IPS-20b (cell line): ENCODE measurements around the gene PAXX.

Experiments
- H3K27ac ChIP-seq: one replicate; pipeline ENCODE4 v1.5.1; 2013; ENCODE audit warnings: low read length
- H3K27me3 ChIP-seq: 2 replicates; pipeline ENCODE4 v1.6.1; 2013; ENCODE audit warnings: mild to moderate bottlenecking, low read length, inconsistent platforms; ENCODE audit not compliant: insufficient read depth
- H3K36me3 ChIP-seq: 2 replicates; pipeline ENCODE4 v1.6.1; 2013; ENCODE audit warnings: low read depth, mild to moderate bottlenecking, inconsistent platforms, low read length, moderate library complexity; ENCODE audit not compliant: insufficient read depth
- H3K4me1 ChIP-seq: 2 replicates; pipeline ENCODE4 v1.6.1; 2013; ENCODE audit warnings: mild to moderate bottlenecking, control low read depth, inconsistent platforms, low read length, moderate library complexity; ENCODE audit not compliant: insufficient read depth
- H3K4me3 ChIP-seq: 2 replicates; pipeline ENCODE4 v1.5.1; 2013; ENCODE audit warnings: mild to moderate bottlenecking, low read length, inconsistent platforms
- H3K9ac ChIP-seq: 2 replicates; pipeline ENCODE4 v1.6.1; 2013; ENCODE audit warnings: low read depth, mild to moderate bottlenecking, inconsistent platforms, low read length, moderate library complexity
- H3K9me3 ChIP-seq: 2 replicates; pipeline ENCODE4 v1.6.1; 2013; ENCODE audit warnings: mild to moderate bottlenecking, low read depth, low read length, inconsistent platforms; ENCODE audit not compliant: insufficient read depth

The PAXX gene

DNA sequence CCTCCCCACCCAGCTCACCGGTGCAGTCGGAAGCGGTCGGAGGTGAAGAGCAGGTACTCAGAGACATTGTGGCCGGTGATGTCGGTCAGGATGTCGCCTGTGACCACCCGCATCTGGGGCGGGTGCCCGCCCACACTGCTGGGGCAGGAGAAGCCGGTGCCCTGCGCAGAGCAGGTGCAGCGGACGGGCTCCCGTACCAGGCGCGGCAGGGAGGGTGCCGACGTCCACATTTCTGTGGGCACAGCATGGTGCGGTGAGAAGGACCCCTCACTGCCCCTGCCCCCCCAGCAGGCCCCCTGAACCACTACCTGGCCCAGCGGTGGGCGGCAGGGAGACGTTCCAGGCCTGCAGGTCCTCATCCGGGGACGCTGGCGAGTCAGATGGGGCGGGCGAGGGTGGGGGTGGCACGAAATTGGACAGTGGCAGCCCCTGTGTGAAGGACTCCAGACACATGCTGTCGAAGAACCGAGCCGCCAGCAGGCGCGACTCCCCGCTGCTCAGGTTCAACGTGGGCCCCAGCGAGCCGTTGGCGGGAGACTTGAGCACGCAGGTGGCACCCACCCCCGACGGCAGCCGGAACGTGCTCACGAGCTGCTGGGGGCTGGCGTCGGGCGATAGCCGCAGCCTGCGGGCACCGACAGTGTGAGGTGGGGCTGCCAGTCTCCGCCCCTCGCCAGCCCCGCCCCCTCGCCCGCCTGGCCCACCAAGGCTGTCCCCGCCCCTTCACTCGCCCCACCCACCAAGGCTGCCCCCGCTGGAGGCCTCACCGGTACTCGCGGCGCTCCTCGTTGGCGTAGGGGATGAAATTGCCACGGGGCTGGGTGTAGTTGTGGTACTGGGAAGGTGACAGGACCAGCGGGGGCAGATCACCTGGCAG is 20.7 kb downstream of the PAXX start:
- H3K4me3 ChIP-seq: no peak overlapping the region
- H3K4me1 ChIP-seq: no peaks in the 10 kb centered on the region
- H3K27ac ChIP-seq: no peak overlapping the region
- H3K27me3 ChIP-seq: no peaks in the 10 kb centered on the region
- H3K36me3 ChIP-seq: no peaks in the 10 kb centered on the region
- H3K9me3 ChIP-seq: no peaks in the 10 kb centered on the region
- no peak overlapping the region for H3K9ac ChIP-seq

DNA sequence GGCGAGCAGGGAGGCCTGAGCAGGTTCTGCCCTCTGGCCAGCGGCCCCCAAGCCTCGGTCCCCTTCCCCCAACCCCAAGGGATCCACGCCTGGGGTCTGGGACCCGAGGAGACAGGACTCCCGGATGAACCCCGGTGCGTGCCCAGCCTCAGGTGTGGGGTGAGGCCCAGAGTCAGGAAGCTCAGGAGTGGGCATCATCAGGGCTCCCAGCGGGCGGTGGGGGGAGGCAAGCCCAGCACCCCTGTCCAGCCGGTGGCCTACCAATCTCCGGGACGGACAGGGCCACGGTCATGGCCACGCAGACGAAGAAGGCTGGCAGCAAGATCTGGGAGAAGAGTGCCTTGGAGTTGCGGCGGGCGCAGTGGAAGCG is 21.3 kb downstream of the PAXX start:
- Histone ChIP-seq H3K4me3 (no peak overlapping the region), H3K4me1 (no peaks in the 10 kb centered on the region), H3K36me3 (no peaks in the 10 kb centered on the region), H3K27ac (no peak overlapping the region), H3K27me3 (no peaks in the 10 kb centered on the region), H3K9ac (no peak overlapping the region), H3K9me3 (no peaks in the 10 kb centered on the region)

DNA sequence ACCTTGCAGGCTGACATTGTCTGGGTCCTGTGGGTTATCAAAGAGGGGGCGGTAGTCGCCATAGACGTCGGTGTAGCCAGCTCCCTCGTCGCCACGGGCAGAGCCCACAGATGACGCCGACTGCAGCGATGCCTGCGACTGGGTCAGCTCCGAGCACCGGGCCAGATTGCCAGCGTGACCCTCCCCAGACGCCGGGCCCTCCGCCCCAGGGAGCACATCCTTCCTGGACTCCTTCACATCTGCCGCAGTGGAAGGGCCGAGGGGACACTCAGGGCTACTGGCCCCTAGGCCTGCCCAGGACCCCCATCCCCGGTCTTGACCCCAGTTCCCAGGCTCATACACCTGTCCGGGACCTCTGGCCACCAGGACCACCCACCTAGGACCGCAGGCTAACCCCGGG is 21.9 kb downstream of the PAXX start:
- Histone ChIP-seq H3K27me3 (no peaks in the 10 kb centered on the region), H3K4me1 (no peaks in the 10 kb centered on the region), H3K9ac (no peak overlapping the region), H3K4me3 (no peak overlapping the region), H3K36me3 (no peaks in the 10 kb centered on the region), H3K27ac (no peak overlapping the region), H3K9me3 (no peaks in the 10 kb centered on the region)

DNA sequence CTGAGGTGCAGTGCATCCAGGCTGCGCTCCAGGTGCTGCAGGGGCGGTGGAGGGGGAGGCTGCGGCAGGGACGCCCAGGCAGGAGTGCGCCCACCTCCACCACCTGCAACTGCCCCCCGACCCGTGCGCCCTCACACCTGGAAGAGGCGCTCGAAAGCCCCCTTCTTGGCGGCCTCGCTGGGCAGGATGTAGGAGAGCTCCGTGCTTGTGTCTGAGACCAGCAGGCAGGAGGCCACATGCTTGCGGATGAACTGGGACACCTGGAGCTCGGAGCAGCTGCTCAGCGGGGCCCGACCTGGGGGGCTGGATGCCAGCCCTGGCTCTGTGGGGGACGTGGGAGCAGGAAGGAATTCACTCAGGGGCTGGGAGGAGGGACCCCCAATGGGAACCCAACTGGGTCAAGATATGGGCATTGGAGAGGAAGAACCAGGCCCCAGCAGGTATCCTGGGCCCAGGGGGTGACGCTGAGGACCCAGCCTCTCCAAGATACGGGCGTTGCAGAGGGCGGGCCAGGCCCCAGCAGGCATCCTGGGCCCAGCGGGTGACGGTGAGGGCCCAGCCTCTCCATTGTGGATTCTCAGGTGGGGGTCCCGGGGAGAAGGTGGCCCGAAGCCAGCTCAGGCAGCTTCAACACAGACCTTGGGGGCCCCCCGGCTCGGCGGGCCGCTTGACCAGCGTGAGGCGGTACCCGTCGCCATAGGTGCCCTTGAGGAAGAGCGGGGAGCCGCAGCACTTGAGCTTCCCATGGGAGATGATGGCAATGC is 22.7 kb downstream of the PAXX start:
- Histone ChIP-seq H3K27me3 (no peaks in the 10 kb centered on the region), H3K4me1 (no peaks in the 10 kb centered on the region), H3K9me3 (no peaks in the 10 kb centered on the region), H3K9ac (no peak overlapping the region), H3K4me3 (no peak overlapping the region), H3K36me3 (no peaks in the 10 kb centered on the region), H3K27ac (no peak overlapping the region)

DNA sequence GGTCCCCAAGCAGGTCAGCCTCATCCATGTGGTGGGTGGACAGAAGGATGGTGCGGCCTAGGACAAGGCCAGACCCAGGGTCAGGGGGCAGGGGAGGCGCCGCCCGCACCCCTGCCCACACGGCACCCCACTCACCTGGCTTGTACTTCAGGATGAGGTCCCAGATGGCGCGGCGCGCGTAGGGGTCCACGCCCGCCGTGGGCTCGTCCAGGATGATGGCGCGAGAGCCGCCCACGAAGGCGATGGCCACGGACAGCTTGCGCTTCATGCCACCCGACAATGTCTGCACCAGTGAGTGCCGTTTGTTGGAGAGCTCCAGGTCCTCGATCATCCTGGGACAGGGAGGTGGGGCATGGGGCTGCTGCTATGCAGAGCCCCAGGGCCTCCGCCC is 23.3 kb downstream of the PAXX start:
- Histone ChIP-seq H3K9ac (no peak overlapping the region), H3K27me3 (no peaks in the 10 kb centered on the region), H3K27ac (no peak overlapping the region), H3K4me1 (no peaks in the 10 kb centered on the region), H3K9me3 (no peaks in the 10 kb centered on the region), H3K4me3 (no peak overlapping the region), H3K36me3 (no peaks in the 10 kb centered on the region)

DNA sequence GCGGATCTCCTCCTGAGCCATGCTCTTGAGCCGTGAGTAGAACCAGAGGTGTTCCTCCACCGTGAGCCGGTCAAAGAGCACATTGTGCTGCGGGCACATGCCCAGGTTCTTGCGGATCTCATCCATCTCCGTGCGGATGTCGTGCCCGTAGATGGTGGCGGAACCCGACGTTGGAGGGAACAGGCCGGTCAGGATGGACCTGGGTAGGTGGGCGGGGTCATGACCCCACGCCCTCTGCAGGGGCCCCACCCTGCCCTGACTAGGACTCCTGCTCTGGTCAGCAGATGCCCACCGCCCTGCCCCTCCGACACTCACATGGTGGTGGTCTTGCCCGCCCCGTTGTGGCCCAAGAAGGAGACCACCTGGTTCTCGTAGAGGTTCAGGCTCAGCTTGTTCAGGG is 23.8 kb downstream of the PAXX start:
- H3K4me3 ChIP-seq: no peak overlapping the region
- H3K4me1 ChIP-seq: no peaks in the 10 kb centered on the region
- H3K27ac ChIP-seq: no peak overlapping the region
- H3K9me3 ChIP-seq: no peaks in the 10 kb centered on the region
- H3K36me3 ChIP-seq: no peaks in the 10 kb centered on the region
- no peak overlapping the region for H3K9ac ChIP-seq
- H3K27me3 ChIP-seq: no peaks in the 10 kb centered on the region

DNA sequence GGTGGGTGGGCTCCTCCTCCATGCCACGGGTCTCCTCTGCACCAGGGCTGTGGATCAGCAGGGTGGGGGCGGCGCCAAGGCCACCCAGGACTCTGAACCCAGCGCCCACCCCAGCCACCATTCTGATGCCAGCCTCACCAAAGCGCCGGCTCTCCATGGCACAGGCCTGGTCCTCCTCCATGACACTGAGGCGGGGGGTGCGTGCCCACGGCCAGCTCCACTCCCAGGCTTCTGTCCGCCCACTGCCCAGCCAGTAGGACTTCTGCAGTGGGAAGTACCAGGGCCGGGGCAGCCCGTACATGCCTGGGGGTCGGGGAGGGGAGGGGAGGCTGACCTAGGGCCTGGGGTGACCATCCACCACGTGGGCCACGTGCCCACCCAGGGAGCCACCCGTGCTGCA is 24.2 kb downstream of the PAXX start:
- Histone ChIP-seq H3K27ac (no peak overlapping the region), H3K4me3 (no peak overlapping the region), H3K9me3 (no peaks in the 10 kb centered on the region), H3K27me3 (no peaks in the 10 kb centered on the region), H3K9ac (no peak overlapping the region), H3K36me3 (no peaks in the 10 kb centered on the region), H3K4me1 (no peaks in the 10 kb centered on the region)

DNA sequence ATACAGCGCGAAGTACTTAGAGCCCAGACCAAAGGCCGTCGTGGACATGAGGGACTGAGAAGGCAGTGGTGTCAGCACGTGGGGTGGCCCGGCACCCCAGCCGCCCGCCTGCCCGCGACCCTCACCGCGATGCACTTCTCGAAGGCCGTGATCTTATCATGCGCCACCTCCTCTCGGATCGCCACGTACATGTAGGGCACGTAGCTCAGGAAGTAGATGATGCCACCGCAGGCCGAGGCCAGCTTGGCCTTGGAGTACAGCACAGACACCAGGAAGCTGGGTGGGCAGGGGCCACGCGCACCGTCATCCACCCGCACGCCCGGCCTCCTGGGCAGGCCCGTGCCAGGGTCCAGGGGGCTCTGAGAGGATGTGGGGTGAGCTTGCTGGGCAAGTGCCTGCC is 24.8 kb downstream of the PAXX start:
- Histone ChIP-seq H3K4me1 (no peaks in the 10 kb centered on the region), H3K4me3 (no peak overlapping the region), H3K9ac (no peak overlapping the region), H3K36me3 (no peaks in the 10 kb centered on the region), H3K27ac (no peak overlapping the region), H3K9me3 (no peaks in the 10 kb centered on the region), H3K27me3 (no peaks in the 10 kb centered on the region)

DNA sequence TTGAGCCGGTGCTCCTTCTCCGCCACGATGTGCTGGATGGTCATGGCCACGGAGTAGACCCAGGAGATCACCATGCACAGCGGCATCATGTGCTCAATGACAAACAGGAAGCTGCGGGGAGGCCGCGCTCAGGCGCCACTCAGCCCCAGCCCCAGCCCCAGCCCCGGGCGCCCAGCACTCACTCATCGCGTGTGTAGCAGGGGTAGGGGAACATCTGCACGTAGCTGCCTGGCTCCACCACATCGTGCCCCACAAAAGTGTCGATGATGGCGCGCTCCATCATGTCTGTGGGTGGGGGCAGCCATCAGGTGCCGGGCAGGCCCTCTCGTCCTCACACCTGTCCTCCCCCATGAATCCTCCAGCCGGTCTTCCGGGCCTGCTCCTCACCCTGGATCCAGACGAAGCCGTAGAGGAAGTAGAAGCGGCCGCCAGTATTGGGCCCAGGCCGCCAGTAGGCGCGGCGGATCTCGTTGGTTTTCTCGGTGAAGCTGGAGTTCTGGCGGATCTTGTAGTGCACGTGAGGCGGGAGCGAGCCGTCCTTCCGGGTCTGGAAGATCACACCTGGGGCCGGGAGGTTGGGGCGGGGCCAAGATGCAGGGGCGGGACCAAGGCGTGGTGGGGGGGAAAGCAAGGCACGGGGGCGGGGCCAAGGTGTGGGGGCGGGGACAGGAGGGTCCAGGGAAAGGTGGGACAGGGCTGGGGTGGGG is 25.7 kb downstream of the PAXX start:
- no peak overlapping the region for H3K27ac ChIP-seq

DNA sequence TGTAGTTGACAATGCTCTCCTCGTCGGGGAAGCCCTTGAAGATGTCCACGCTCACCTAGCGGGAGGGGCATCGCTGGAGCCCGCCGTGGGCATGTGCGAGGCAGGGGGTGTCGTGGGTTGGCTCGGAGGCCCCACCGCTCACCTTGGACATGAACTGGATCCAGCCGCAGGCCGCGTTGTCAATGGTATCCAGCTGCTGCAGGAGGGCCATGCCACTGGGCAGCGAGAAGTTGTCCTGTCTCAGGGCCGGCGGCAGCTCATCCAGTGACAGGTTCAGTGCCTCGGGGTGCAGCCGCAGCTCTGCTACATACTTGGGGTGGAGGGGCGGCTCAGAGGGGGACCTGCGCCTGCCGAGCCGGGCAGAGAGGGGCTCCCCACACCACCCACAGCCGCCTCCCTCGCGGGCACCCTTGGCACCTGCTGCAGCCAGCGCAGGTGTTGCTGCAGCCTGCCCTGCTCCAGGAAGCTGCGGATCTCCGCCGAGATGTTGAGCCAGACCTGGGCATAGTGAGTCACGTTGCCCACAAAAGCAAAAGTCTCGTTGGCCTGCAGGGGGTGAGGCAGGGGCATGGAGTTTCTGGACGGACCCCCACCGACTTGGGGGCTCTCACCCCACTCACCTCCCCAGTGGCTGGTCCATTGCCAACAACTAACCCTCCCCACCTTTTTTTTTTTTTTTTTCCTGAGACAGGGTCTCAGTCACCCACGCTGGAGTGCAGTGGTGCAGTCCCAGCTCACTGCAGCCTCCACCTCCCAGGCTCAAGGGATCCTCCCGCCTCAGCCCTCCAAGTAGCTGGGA is 26.7 kb downstream of the PAXX start:
- Histone ChIP-seq H3K4me3 (no peak overlapping the region), H3K36me3 (no peaks in the 10 kb centered on the region), H3K9ac (no peak overlapping the region), H3K9me3 (no peaks in the 10 kb centered on the region), H3K27ac (no peak overlapping the region), H3K27me3 (no peaks in the 10 kb centered on the region), H3K4me1 (no peaks in the 10 kb centered on the region)

More for the DNA sequence above, 25.7 kb downstream of the PAXX start:
- no peaks in the 10 kb centered on the region for H3K27me3 ChIP-seq
- H3K9ac ChIP-seq: no peak overlapping the region
- H3K9me3 ChIP-seq: no peaks in the 10 kb centered on the region
- no peak overlapping the region for H3K4me3 ChIP-seq
- H3K4me1 ChIP-seq: no peaks in the 10 kb centered on the region
- H3K36me3 ChIP-seq: no peaks in the 10 kb centered on the region

DNA sequence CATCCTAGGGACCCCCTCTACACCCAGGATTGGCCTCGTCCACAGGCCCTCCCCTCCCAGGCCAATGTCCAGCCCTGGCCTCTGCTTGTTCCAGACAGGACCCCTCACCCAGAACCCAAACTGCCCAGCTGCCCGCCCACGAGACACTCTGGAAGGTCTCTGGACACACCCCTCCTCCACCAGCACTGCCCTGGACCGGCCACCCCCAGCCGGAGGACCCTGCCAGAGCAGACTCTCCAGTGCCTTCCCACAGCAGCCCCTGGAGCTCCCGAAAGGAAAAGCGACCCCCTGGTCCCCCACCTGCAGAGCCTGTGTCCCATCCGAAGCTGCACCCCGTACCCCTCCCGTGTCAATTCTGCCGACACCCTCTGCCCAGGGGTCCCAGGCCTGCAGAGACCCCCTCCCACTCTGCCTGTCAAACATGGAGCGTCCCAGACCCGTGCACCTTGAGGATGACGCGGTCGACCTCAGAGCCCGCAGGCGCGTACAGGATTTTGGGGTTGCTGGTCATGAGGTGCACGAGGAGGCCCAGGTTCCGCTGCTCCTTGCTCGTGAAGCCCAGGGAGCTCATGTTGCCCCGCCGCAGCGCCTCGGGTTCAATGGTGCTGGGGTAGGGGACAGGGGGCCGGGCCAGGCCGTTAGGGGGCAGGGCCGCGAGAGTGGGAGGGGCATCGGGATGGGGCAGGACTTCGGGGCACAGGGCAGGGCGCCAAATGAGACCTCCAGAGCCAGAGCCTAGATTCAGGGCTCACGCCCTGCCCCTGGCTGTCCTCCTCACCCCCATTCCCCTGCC is 27.9 kb downstream of the PAXX start:
- no peaks in the 10 kb centered on the region for H3K36me3 ChIP-seq
- no peaks in the 10 kb centered on the region for H3K27me3 ChIP-seq
- no peaks in the 10 kb centered on the region for H3K4me1 ChIP-seq
- H3K27ac ChIP-seq: no peak overlapping the region
- H3K9ac ChIP-seq: no peak overlapping the region
- no peak overlapping the region for H3K4me3 ChIP-seq
- no peaks in the 10 kb centered on the region for H3K9me3 ChIP-seq
